Activated CD4-positive, alpha-beta T cell treated with anti-CD3 and anti-CD28 coated beads, Interleukin-2, amount 10 ng/mL, durations not matched to agents 7 days and 5 days (primary cell): ENCODE results near the gene MPP2. TPM values are rescaled to one million over a fixed set of nuclear protein-coding genes. Genes with fewer than 3 reads are reported as not detected.

ENCODE experiments used
- CTCF ChIA-PET: fragments of 350-600 bp; sonication (Branson Sonifier 250); formaldehyde crosslinking; loops from one replicate; lab custom pipeline; 2021; ENCODE audit warnings: antibody characterized with exemption; lab: Charles Lee
- POLR2A ChIA-PET: fragments of 350-600 bp; sonication (Branson Sonifier 250); formaldehyde crosslinking; loops from one replicate; lab custom pipeline; 2021; ENCODE audit warnings: antibody characterized with exemption; lab: Charles Lee
- DNase-seq: peaks from one replicate; pipeline ENCODE4 v3.0.0-alpha.2; 2020
- H3K27ac Mint-ChIP-seq: one replicate; pipeline ENCODE4 v1.8.0; 2021; ENCODE audit warnings: mild to moderate bottlenecking, moderate library complexity, mixed read lengths
- H3K27me3 Mint-ChIP-seq: one replicate; pipeline ENCODE4 v1.8.0; 2021; ENCODE audit warnings: mixed read lengths
- H3K36me3 Mint-ChIP-seq: one replicate; pipeline ENCODE4 v1.8.0; 2021; ENCODE audit warnings: low read depth, mixed read lengths
- H3K4me1 Mint-ChIP-seq: one replicate; pipeline ENCODE4 v1.8.0; 2021; ENCODE audit warnings: mixed read lengths
- H3K4me3 Mint-ChIP-seq: one replicate; pipeline ENCODE4 v1.8.0; 2021; ENCODE audit warnings: mild to moderate bottlenecking, moderate library complexity, mixed read lengths
- H3K9me3 Mint-ChIP-seq: one replicate; pipeline ENCODE4 v1.8.0; 2021; ENCODE audit warnings: mixed read lengths
- total RNA-seq, 2 experiments: library from RNA; stranded (reverse); gene quantifications; one replicate each; pipeline ENCODE4 v1.2.3, GENCODE V29; 2021

MPP2 gene
- total RNA-seq, 2 experiments from 2014 or later, result 0.60 to 0.69 TPM

- no peak overlapping the region for H3K27ac Mint-ChIP-seq
- H3K4me3 Mint-ChIP-seq, result no peak overlapping the region
- H3K27me3 Mint-ChIP-seq, result peaks cover 47% of the 10 kb centered on the region
- H3K4me1 Mint-ChIP-seq, result peaks cover 10% of the 10 kb centered on the region
- no peaks in the 10 kb centered on the region for H3K36me3 Mint-ChIP-seq
- DNase-seq, result no peak
- no peaks in the 10 kb centered on the region for H3K9me3 Mint-ChIP-seq
- CTCF ChIA-PET, result interaction anchor here (0.6 to 2.5 kb wide), 11 partner anchors 9 to 178 kb away, joined by 3 to 9 read pairs (median 3); no protein-coding TSS in a partner anchor
- POLR2A ChIA-PET, result no interaction called here
These were observed 2.3 kb upstream of the MPP2 start for GRCh38 chr17:43909537-43910231.

- peaks cover 10% of the 10 kb centered on the region for H3K4me1 Mint-ChIP-seq
- H3K27me3 Mint-ChIP-seq, result peaks cover 53% of the 10 kb centered on the region
- ChIA-PET POLR2A (no interaction called here), CTCF (interaction anchor here (0.8 to 1.2 kb wide), 2 partner anchors 9 to 35 kb away, joined by 3 read pairs; no protein-coding TSS in a partner anchor)
- peak; percentile 47 for DNase-seq
- H3K36me3 Mint-ChIP-seq, result no peaks in the 10 kb centered on the region
- no peak overlapping the region for H3K27ac Mint-ChIP-seq
- H3K4me3 Mint-ChIP-seq, result no peak overlapping the region
- H3K9me3 Mint-ChIP-seq, result no peaks in the 10 kb centered on the region
These were observed 824 bp upstream of the MPP2 start for GRCh38 chr17:43907998-43908721.

- Mint-ChIP-seq H3K4me1 (peaks cover 10% of the 10 kb centered on the region), H3K27ac (no peak overlapping the region), H3K4me3 (peak overlapping the region; percentile 41), H3K9me3 (no peaks in the 10 kb centered on the region), H3K27me3 (peaks cover 53% of the 10 kb centered on the region), H3K36me3 (no peaks in the 10 kb centered on the region)
- no peak for DNase-seq
- ChIA-PET POLR2A (no interaction called here), CTCF (interaction anchor here (1.0 kb wide), 1 partner anchor 37 kb away, joined by 4 read pairs; no protein-coding TSS in a partner anchor)
These were observed 348 bp downstream of the MPP2 start for GRCh38 chr17:43906951-43907424.

GRCh38 chr17:43905985-43906852 is 1.1 kb downstream of the MPP2 start:
- Mint-ChIP-seq H3K27me3 (peaks cover 58% of the 10 kb centered on the region), H3K4me1 (peaks cover 11% of the 10 kb centered on the region), H3K9me3 (no peaks in the 10 kb centered on the region), H3K27ac (no peak overlapping the region), H3K36me3 (no peaks in the 10 kb centered on the region), H3K4me3 (peak overlapping the region; percentile 41)
- ChIA-PET CTCF (interaction anchor here (1.0 kb wide), 1 partner anchor 38 kb away, joined by 4 read pairs; no protein-coding TSS in a partner anchor), POLR2A (no interaction called here)
- no peak for DNase-seq

- Mint-ChIP-seq H3K27me3 (peaks cover 65% of the 10 kb centered on the region), H3K4me1 (peaks cover 17% of the 10 kb centered on the region), H3K36me3 (no peaks in the 10 kb centered on the region), H3K27ac (no peak overlapping the region), H3K9me3 (no peaks in the 10 kb centered on the region), H3K4me3 (no peak overlapping the region)
- ChIA-PET POLR2A (no interaction called here), CTCF (interaction anchor here (0.8 kb wide), 1 partner anchor 1327 kb away, joined by 3 read pairs; no protein-coding TSS in a partner anchor)
- DNase-seq, result no peak
These were observed 1.8 kb downstream of the MPP2 start for GRCh38 chr17:43905400-43905984.

- Mint-ChIP-seq H3K9me3 (no peaks in the 10 kb centered on the region), H3K27me3 (peaks cover 42% of the 10 kb centered on the region), H3K4me1 (peaks cover 13% of the 10 kb centered on the region), H3K36me3 (no peaks in the 10 kb centered on the region), H3K4me3 (no peak overlapping the region), H3K27ac (no peak overlapping the region)
- CTCF ChIA-PET, result interaction anchor here (0.6 to 0.9 kb wide), 3 partner anchors 12 to 226 kb away, joined by 3 to 4 read pairs (median 3); no protein-coding TSS in a partner anchor
- DNase-seq, result no peak
- POLR2A ChIA-PET, result no interaction called here
These were observed 5.3 kb downstream of the MPP2 start for GRCh38 chr17:43901861-43902589.

- Mint-ChIP-seq H3K9me3 (no peaks in the 10 kb centered on the region), H3K36me3 (no peaks in the 10 kb centered on the region), H3K27ac (no peak overlapping the region), H3K4me3 (peak overlapping the region; percentile 73), H3K27me3 (peaks cover 41% of the 10 kb centered on the region), H3K4me1 (peaks cover 7% of the 10 kb centered on the region)
- ChIA-PET CTCF (interaction anchor here (0.6 to 2.1 kb wide), 4 partner anchors 9 to 225 kb away, joined by 3 to 9 read pairs (median 4); no protein-coding TSS in a partner anchor), POLR2A (no interaction called here)
- DNase-seq, result no peak
These were observed 6.2 kb downstream of the MPP2 start for GRCh38 chr17:43900858-43901754.

- H3K9me3 Mint-ChIP-seq, result no peaks in the 10 kb centered on the region
- POLR2A ChIA-PET, result no interaction called here
- peaks cover 7% of the 10 kb centered on the region for H3K4me1 Mint-ChIP-seq
These were observed 7.0 kb downstream of the MPP2 start for GRCh38 chr17:43900183-43900857.

GRCh38 chr17:43898446-43898845 is 8.9 kb downstream of the MPP2 start:
- ChIA-PET CTCF (interaction anchor here (1.2 kb wide), 1 partner anchor 10 kb away, joined by 3 read pairs; no protein-coding TSS in a partner anchor), POLR2A (no interaction called here)
- Mint-ChIP-seq H3K27me3 (peaks cover 27% of the 10 kb centered on the region), H3K27ac (no peak overlapping the region), H3K4me3 (no peak overlapping the region), H3K9me3 (no peaks in the 10 kb centered on the region), H3K36me3 (no peaks in the 10 kb centered on the region), H3K4me1 (peaks cover 7% of the 10 kb centered on the region)
- no peak for DNase-seq

More at GRCh38 chr17:43900183-43900857, 7.0 kb downstream of the MPP2 start:
- Mint-ChIP-seq H3K27me3 (peaks cover 35% of the 10 kb centered on the region), H3K27ac (peak overlapping the region; percentile 21), H3K4me3 (peak overlapping the region; percentile 73), H3K36me3 (no peaks in the 10 kb centered on the region)
- CTCF ChIA-PET, result interaction anchor here (2.0 to 2.1 kb wide), 2 partner anchors 10 to 20 kb away, joined by 5 to 9 read pairs; no protein-coding TSS in a partner anchor
- DNase-seq, result peak; percentile 86

- Mint-ChIP-seq H3K4me1 (peaks cover 7% of the 10 kb centered on the region), H3K27me3 (peaks cover 27% of the 10 kb centered on the region), H3K36me3 (no peaks in the 10 kb centered on the region), H3K27ac (no peak overlapping the region), H3K4me3 (no peak overlapping the region), H3K9me3 (no peaks in the 10 kb centered on the region)
- ChIA-PET CTCF (no interaction called here), POLR2A (no interaction called here)
- no peak for DNase-seq
These were observed 9.5 kb downstream of the MPP2 start for GRCh38 chr17:43897831-43898230.
